ENCODE results near the gene IL34. TPM values are rescaled to one million over a fixed set of nuclear protein-coding genes. Genes with fewer than 3 reads are reported as not detected.

IL34 gene
- total RNA-seq, 2 experiments from 2014 or later, result not detected

- Histone ChIP-seq H3K9me3 (ENCODE audit: low read length) (no peaks in the 10 kb centered on the region), H3K4me1 (ENCODE audit: insufficient read depth, low read length, poor library complexity, severe bottlenecking) (peaks cover 6% of the 10 kb centered on the region), H3K36me3 (ENCODE audit: insufficient read depth, low read length) (peaks cover 8% of the 10 kb centered on the region; the same call in 1 of the 2 replicates), H2AFZ (ENCODE audit: low read length) (no peak overlapping the region), H3K27ac (ENCODE audit: low read depth, low read length, poor library complexity, severe bottlenecking) (no peak overlapping the region), H3K4me2 (ENCODE audit: low read length) (no peak overlapping the region), H3K4me3 (ENCODE audit: low read depth, low read length, poor library complexity, severe bottlenecking) (no peak overlapping the region), H3K79me2 (ENCODE audit: insufficient read depth, low read depth, low read length) (no peaks in the 10 kb centered on the region), H3K9me2 (ENCODE audit: insufficient read depth, low read length) (no peaks in the 10 kb centered on the region), H4K20me1 (ENCODE audit: insufficient read depth, low read length) (no peaks in the 10 kb centered on the region)
- no peak for TF ChIP-seq EZH2phosphoT487 (IDR thresholded peaks at IDR 0.05; ENCODE audit: borderline replicate concordance, low read depth, low read length)
- TF ChIP-seq CTCF (conservative IDR thresholded peaks at IDR 0.05; ENCODE audit: low read length), result no peak
- BruUV-seq (replicated peaks), result no TSS peak
- intact Hi-C loops (cut with micrococcal nuclease; ENCODE audit: unreplicated experiment), result no loop called here
- DNase-seq (ENCODE audit: low spot score), result no peak
- CTCF ChIA-PET (ENCODE audit: unreplicated experiment), result no interaction called here
- POLR2A ChIA-PET, result no interaction called here
These were observed 52.5 kb downstream of the IL34 start for GRCh38 chr16:70698901-70699300.

GRCh38 chr16:70699696-70700095 is 53.3 kb downstream of the IL34 start:
- peaks cover 6% of the 10 kb centered on the region for H3K4me1 ChIP-seq (ENCODE audit: insufficient read depth, low read length, poor library complexity, severe bottlenecking)
- ChIA-PET POLR2A (no interaction called here), CTCF (ENCODE audit: unreplicated experiment) (no interaction called here)
- H3K9me3 ChIP-seq (ENCODE audit: low read length), result no peaks in the 10 kb centered on the region
- no peak overlapping the region for H3K27ac ChIP-seq (ENCODE audit: low read depth, low read length, poor library complexity, severe bottlenecking)
- H3K4me2 ChIP-seq (ENCODE audit: low read length), result no peak overlapping the region
- peaks cover 8% of the 10 kb centered on the region; the same call in 1 of the 2 replicates for H3K36me3 ChIP-seq (ENCODE audit: insufficient read depth, low read length)
- H2AFZ ChIP-seq (ENCODE audit: low read length), result no peak overlapping the region
- no TSS peak for BruUV-seq (replicated peaks)
- no peaks in the 10 kb centered on the region for H3K79me2 ChIP-seq (ENCODE audit: insufficient read depth, low read depth, low read length)
- no peaks in the 10 kb centered on the region for H3K9me2 ChIP-seq (ENCODE audit: insufficient read depth, low read length)
- no peak for DNase-seq (ENCODE audit: low spot score)
- no peak for TF ChIP-seq CTCF (conservative IDR thresholded peaks at IDR 0.05; ENCODE audit: low read length)
- no peak for TF ChIP-seq EZH2phosphoT487 (IDR thresholded peaks at IDR 0.05; ENCODE audit: borderline replicate concordance, low read depth, low read length)
- no peak overlapping the region for H3K4me3 ChIP-seq (ENCODE audit: low read depth, low read length, poor library complexity, severe bottlenecking)
- H4K20me1 ChIP-seq (ENCODE audit: insufficient read depth, low read length), result no peaks in the 10 kb centered on the region
- intact Hi-C loops (cut with micrococcal nuclease; ENCODE audit: unreplicated experiment), result no loop called here

GRCh38 chr16:70700101-70701020 is 54.0 kb downstream of the IL34 start:
- no peaks in the 10 kb centered on the region for H3K9me3 ChIP-seq (ENCODE audit: low read length)
- H3K9me2 ChIP-seq (ENCODE audit: insufficient read depth, low read length), result no peaks in the 10 kb centered on the region
- intact Hi-C loops (cut with micrococcal nuclease; ENCODE audit: unreplicated experiment), result no loop called here
- no peak overlapping the region for H3K4me2 ChIP-seq (ENCODE audit: low read length)
- peaks cover 5% of the 10 kb centered on the region for H3K4me1 ChIP-seq (ENCODE audit: insufficient read depth, low read length, poor library complexity, severe bottlenecking)
- no peak for DNase-seq (ENCODE audit: low spot score)
- no peaks in the 10 kb centered on the region for H4K20me1 ChIP-seq (ENCODE audit: insufficient read depth, low read length)
- ChIA-PET CTCF (ENCODE audit: unreplicated experiment) (no interaction called here), POLR2A (no interaction called here)
- no peak for TF ChIP-seq CTCF (conservative IDR thresholded peaks at IDR 0.05; ENCODE audit: low read length)
- no peak for TF ChIP-seq EZH2phosphoT487 (IDR thresholded peaks at IDR 0.05; ENCODE audit: borderline replicate concordance, low read depth, low read length)
- BruUV-seq (replicated peaks), result no TSS peak
- no peak overlapping the region for H3K4me3 ChIP-seq (ENCODE audit: low read depth, low read length, poor library complexity, severe bottlenecking)
- no peaks in the 10 kb centered on the region for H3K79me2 ChIP-seq (ENCODE audit: insufficient read depth, low read depth, low read length)
- peaks cover 8% of the 10 kb centered on the region; the same call in 1 of the 2 replicates for H3K36me3 ChIP-seq (ENCODE audit: insufficient read depth, low read length)
- H2AFZ ChIP-seq (ENCODE audit: low read length), result no peak overlapping the region
- H3K27ac ChIP-seq (ENCODE audit: low read depth, low read length, poor library complexity, severe bottlenecking), result no peak overlapping the region

All from OCI-LY7 (cell line).